SK-N-DZ (cell line): Measurements from ENCODE around the gene MOV10. TPM values are rescaled to one million over a fixed set of nuclear protein-coding genes. Genes with fewer than 3 reads are reported as not detected.
A peak's percentile ranks its signal among the peaks of the same experiment; 100 is the strongest.
"Not testable (repeated sequence)": the region's sequence is repeated elsewhere in the genome, so short reads cannot be mapped to it uniquely, and the experiment has no call there.

ENCODE experiments used
- DNase-seq: peaks from one replicate; pipeline ENCODE4 v3.0.0-alpha.2; 2015; ENCODE audit warnings: low spot score
- polyA plus RNA-seq, 2 experiments: library from polyadenylated mRNA; depleted of rRNA; stranded (reverse); fragments of >200 nt; gene quantifications; 2 replicates each; pipeline ENCODE4 v1.2.3, GENCODE V29; 2014

The MOV10 gene
- polyA plus RNA-seq (2014; cell fraction: cytosol; rRNA removed): 12.0 and 22.1 TPM in 2 replicates
- 88.5 and 96.3 TPM in 2 replicates for polyA plus RNA-seq (2014; cell fraction: nucleus; rRNA removed)

- peak; percentile 61 for DNase-seq
Observed at GRCh38 chr1:112674440-112674985, at the start of gene MOV10. Gene MOV10, plus strand, starts transcription at chr1:112674659. Its CDS starts 254 bp downstream, at chr1:112674913.

- DNase-seq: no peak
Observed at GRCh38 chr1:112625696-112626095, 48.8 kb upstream of the MOV10 start.

- no peak for DNase-seq
Observed at GRCh38 chr1:112626193-112626592, 48.3 kb upstream of the MOV10 start.

GRCh38 chr1:112626887-112627286 is 47.6 kb upstream of the MOV10 start:
- no peak for DNase-seq

GRCh38 chr1:112628516-112628915 is 45.9 kb upstream of the MOV10 start:
- no peak for DNase-seq

- DNase-seq: no peak
Observed at GRCh38 chr1:112629256-112629655, 45.2 kb upstream of the MOV10 start.

GRCh38 chr1:112633628-112634027 is 40.8 kb upstream of the MOV10 start:
- no peak for DNase-seq

- no peak for DNase-seq
Observed at GRCh38 chr1:112634367-112634766, 40.1 kb upstream of the MOV10 start.

GRCh38 chr1:112636056-112636455 is 38.4 kb upstream of the MOV10 start:
- DNase-seq: no peak

GRCh38 chr1:112636597-112637253 is 37.7 kb upstream of the MOV10 start:
- no peak for DNase-seq

- DNase-seq: no peak
Observed at GRCh38 chr1:112637254-112638109, 37.0 kb upstream of the MOV10 start.

GRCh38 chr1:112638110-112638428 is 36.4 kb upstream of the MOV10 start:
- DNase-seq: no peak

- DNase-seq: not testable (repeated sequence)
Observed at GRCh38 chr1:112640437-112640836, 34.0 kb upstream of the MOV10 start.

- DNase-seq: no peak
Observed at GRCh38 chr1:112643080-112643479, 31.4 kb upstream of the MOV10 start.

- DNase-seq: no peak
Observed at GRCh38 chr1:112646225-112646624, 28.2 kb upstream of the MOV10 start.

- DNase-seq: no peak
Observed at GRCh38 chr1:112651205-112651604, 23.3 kb upstream of the MOV10 start.

GRCh38 chr1:112665857-112666256 is 8.6 kb upstream of the MOV10 start:
- DNase-seq: no peak

- DNase-seq: no peak
Observed at GRCh38 chr1:112666946-112667345, 7.5 kb upstream of the MOV10 start.

GRCh38 chr1:112672009-112672408 is 2.5 kb upstream of the MOV10 start:
- no peak for DNase-seq

- no peak for DNase-seq
Observed at GRCh38 chr1:112672842-112673241, 1.6 kb upstream of the MOV10 start.

GRCh38 chr1:112673592-112674439 is 643 bp upstream of the MOV10 start:
- DNase-seq: peak; percentile 17
